HG03175 (cell line): ENCODE data around the gene KLHDC8A.
"Not testable (repeated sequence)": the region's sequence is repeated elsewhere in the genome, so short reads cannot be mapped to it uniquely, and the experiment has no call there.

Source experiments
- ATAC-seq: cut with Tn5 transposase; IDR thresholded peaks from one replicate; pipeline ENCODE4 v1.9.1; 2021; ENCODE audit warnings: mild to moderate bottlenecking, moderate library complexity; ENCODE audit not compliant: unreplicated experiment

The KLHDC8A gene

GRCh38 chr1:205371871-205372660 lies 15.3 kb upstream of the KLHDC8A start:
- no peak for ATAC-seq

GRCh38 chr1:205370780-205371179 lies 14.1 kb upstream of the KLHDC8A start:
- ATAC-seq: no peak

DNA sequence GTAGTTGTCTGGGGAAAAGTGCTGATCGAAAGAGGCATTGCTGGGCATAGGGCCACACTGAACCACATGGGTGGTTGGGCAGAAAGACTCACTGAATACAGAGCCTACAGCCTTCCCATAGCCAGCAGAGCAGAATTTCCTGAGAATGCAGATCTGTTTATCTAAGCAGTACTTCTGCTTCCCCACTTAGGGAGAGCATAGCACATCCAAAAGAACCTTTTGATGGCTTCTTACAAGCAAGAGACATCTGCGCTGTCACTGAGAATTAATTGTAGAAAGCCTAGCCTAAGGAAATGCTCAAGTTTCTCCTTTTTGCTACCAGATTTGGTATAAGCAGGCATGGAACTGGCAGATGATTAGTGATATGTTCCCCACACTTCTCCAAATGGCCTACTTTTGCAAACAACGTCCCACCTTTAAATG lies 13.0 kb upstream of the KLHDC8A start:
- ATAC-seq: no peak

GRCh38 chr1:205368478-205368877 lies 11.8 kb upstream of the KLHDC8A start:
- no peak for ATAC-seq

DNA sequence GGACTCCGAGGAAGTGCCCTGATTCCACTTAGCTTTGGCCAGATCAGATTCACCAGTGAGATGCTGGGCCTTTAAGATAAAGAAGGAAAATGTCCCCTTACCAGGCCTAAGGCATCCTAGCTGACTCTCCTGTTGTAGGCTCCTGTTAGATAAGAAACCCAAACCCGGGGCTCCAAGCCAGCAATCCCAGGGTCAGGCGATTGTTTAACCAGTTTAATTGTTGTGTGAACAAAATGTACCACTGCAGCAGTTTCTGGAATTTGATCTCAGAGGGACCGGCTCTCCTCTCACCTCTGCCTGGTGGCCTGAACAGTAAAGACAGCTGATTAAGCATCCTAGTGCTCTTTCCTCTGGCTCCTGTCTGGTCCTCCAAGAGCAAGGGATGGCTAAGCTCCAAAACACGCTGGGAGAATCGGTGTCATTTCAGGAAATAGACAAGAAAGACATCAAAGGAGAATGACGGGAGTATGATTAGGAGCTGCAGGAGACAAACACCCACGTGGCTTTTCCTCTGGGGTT lies 9.3 kb upstream of the KLHDC8A start:
- no peak for ATAC-seq

DNA sequence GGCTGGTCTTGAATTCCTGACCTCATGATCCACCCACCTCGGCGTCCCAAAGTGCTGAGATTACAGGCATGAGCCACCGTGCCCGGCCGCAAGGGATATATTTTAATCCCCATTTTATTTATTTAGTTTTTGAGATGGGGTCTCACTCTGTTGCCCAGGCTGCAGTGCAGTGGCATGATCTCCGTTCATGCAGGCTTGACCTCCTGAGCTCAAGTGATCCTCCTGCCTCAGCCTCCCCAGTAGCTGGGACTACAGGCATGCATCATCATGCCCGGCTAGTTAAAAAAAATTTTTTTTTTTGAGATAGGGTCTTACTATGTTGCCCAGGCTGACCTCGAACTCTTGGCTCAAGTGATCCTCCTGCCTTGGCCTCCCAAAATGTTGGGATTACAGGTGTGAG lies 8.4 kb upstream of the KLHDC8A start:
- not testable (repeated sequence) for ATAC-seq

GRCh38 chr1:205360891-205361290 lies 4.2 kb upstream of the KLHDC8A start:
- no peak for ATAC-seq

GRCh38 chr1:205359771-205360565 lies 3.2 kb upstream of the KLHDC8A start:
- no peak for ATAC-seq

DNA sequence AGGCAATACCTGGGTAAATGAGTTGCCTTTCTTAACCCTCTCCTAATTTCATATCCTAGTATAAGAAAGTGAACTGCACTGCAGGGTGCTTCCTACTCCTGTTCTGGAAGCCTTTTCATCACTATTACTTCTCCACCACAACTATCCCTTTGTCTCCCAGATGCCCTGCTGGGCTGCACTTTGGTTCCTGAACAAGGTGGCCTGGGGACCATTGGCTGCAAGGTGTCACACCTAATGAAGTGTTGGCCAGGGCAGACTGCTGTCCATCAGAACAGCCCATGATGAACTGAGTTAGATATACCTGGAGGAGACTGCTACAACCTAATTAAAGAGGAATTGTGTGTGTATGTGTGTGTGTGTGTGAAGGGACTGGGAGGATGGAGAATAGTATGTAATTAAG lies 1.9 kb upstream of the KLHDC8A start:
- no peak for ATAC-seq

DNA sequence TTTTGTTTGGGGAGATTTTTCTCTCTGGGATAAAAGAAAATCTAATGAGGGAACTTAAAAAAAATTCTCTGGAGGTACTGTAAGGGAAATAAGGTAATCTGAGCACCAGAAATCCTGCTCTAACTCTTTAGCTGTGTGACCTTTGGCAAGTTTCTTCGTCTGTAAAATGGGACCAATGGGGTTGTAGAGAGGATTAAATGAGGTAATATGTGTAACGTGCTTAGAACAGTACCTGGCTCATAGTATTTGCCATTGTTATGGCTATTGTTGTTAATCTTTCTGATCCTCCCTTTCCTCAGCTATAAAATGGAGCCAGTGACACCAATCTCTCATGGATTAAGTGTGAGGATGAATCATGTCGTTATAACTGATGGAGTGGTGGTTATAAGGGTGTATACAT lies 845 bp upstream of the KLHDC8A start:
- ATAC-seq: no peak

- ATAC-seq: no peak
Observed at GRCh38 chr1:205355075-205355453, 1.7 kb downstream of the KLHDC8A start.

GRCh38 chr1:205354259-205355074 lies 2.3 kb downstream of the KLHDC8A start:
- no peak for ATAC-seq

- no peak for ATAC-seq
Observed at GRCh38 chr1:205353612-205354011, 3.1 kb downstream of the KLHDC8A start.

DNA sequence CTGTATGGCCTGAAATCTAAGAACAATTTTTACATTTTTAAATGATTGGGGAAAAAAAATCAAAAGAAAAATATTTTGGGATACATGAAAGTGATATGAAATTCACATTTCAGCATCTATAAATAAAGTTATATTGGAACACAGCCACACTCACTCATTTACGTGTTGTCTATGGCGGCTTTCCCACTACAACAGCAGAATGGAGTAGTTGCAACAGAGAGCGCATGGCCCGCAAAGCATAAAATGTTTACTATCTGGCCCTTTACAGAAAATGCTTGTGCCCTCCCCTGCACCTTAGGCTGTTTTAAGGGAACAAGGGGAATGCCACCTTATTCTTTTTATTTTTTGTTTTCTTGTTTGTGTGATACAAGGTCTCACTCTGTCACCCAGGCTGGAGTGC lies 3.5 kb downstream of the KLHDC8A start:
- no peak for ATAC-seq

DNA sequence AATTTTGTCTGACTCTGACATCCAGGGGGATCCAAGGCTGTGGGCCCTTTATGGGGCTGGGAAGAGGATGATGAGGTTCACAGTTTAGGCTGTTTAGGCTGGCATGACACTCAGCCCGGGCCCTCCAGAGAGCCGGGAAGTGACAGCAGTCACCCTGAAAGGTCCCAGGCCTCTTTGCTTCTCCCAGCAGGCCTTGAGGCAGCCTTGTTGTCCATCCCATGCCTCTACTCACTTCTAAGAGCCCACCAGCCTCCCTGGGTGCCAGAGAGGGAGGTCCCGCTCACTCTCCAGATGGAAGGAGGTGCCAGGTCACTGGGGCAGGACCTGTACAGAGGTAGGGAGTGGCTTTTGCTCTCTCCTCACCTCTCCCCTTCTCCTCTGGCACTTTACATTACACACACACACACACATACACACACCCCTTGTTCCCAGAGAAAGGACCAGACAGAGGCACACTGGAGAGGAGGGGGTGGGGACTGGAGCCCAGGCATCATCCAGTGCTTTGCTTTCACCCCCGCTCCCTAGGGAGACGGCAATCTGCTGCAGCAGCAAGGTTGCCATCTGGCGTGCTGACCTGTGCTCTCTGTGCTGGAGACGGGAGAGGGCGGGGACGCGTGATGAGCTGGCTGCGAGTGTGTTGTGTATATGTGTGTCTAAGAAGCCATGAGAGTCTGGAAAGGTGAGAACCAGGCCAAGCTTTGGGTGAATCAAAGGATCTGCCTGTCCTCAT lies 4.6 kb downstream of the KLHDC8A start:
- ATAC-seq: no peak

DNA sequence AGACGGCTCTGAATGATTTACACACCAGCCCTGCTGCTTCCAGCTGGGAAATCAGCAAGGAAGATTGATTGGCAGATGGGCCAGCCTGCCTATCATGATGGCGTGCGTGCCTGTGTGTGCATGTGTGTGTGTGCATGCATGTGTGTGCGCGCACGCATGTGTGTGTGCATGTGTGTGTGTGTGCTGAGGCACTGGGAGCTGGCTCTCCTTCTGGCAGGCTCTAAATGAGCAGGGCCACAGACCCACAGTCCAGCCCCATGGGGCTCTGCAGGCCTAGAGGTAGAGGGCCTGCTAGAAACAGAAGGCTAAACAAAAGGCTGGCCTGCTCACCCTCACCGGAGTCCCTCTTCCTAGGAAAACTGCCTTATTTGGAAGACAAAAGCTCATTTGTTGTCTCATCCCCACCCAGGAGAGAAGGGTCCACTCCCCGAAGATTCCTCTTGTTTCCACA lies 6.0 kb downstream of the KLHDC8A start:
- no peak for ATAC-seq

DNA sequence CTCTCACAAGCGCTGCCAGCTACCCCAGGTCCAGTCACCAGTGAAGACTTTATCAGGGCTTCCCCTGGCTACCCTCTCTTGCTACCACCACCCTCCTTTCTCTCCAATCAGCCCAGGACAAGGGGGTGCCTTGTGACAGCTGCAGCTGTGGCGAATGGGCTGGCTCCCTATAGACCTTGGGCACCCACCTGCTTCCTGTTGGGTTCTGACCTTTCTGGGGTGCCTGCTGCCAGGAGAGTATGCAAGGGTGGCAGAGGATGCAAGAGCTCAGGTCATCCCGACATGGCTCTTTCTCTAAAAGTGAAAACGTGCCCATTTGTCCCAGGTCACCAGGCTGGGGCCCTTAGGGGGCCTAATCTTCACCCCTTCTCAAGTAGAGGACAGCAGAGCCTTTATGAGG lies 6.6 kb downstream of the KLHDC8A start:
- ATAC-seq: no peak

GRCh38 chr1:205348554-205349487 lies 7.9 kb downstream of the KLHDC8A start:
- no peak for ATAC-seq

GRCh38 chr1:205346956-205347574 lies 9.7 kb downstream of the KLHDC8A start:
- no peak for ATAC-seq
